Hematopoietic multipotent progenitor cell treated with erythropoietin and hydrocortisone succinate and interleukin-3 and kit ligand, for 4 days (in vitro differentiated cells): Measurements from ENCODE around the gene PLBD2.

Experiments
- DNase-seq: peaks from one replicate; pipeline ENCODE4 v3.0.0-alpha.2; 2015

PLBD2 gene

GRCh38 chr12:113371808-113372207 is 13.4 kb downstream of the PLBD2 start:
- no peak for DNase-seq

- no peak for DNase-seq
Observed at GRCh38 chr12:113372371-113372770, 14.0 kb downstream of the PLBD2 start.

GRCh38 chr12:113373440-113373839 is 15.1 kb downstream of the PLBD2 start:
- no peak for DNase-seq

- no peak for DNase-seq
Observed at GRCh38 chr12:113373969-113374368, 15.6 kb downstream of the PLBD2 start.

GRCh38 chr12:113374823-113375428 is 16.5 kb downstream of the PLBD2 start:
- DNase-seq, result no peak

GRCh38 chr12:113378291-113378690 is 19.9 kb downstream of the PLBD2 start:
- DNase-seq, result peak; percentile 62

- no peak for DNase-seq
Observed at GRCh38 chr12:113381220-113381619, 22.8 kb downstream of the PLBD2 start.

GRCh38 chr12:113382206-113382605 is 23.8 kb downstream of the PLBD2 start:
- DNase-seq, result no peak

GRCh38 chr12:113384778-113385177 is 26.4 kb downstream of the PLBD2 start:
- DNase-seq, result no peak

GRCh38 chr12:113385282-113385882 is 27.0 kb downstream of the PLBD2 start:
- DNase-seq, result no peak

- no peak for DNase-seq
Observed at GRCh38 chr12:113386866-113387566, 28.6 kb downstream of the PLBD2 start.

- no peak for DNase-seq
Observed at GRCh38 chr12:113387631-113388030, 29.2 kb downstream of the PLBD2 start.

- DNase-seq, result no peak
Observed at GRCh38 chr12:113388351-113388750, 30.0 kb downstream of the PLBD2 start.

- DNase-seq, result no peak
Observed at GRCh38 chr12:113390064-113391043, 32.0 kb downstream of the PLBD2 start.

GRCh38 chr12:113391145-113391544 is 32.8 kb downstream of the PLBD2 start:
- DNase-seq, result no peak

- DNase-seq, result no peak
Observed at GRCh38 chr12:113391650-113392337, 33.4 kb downstream of the PLBD2 start.

- DNase-seq, result no peak
Observed at GRCh38 chr12:113392520-113392919, 34.1 kb downstream of the PLBD2 start.

- DNase-seq, result peak; percentile 33
Observed at GRCh38 chr12:113392988-113393579, 34.7 kb downstream of the PLBD2 start.

GRCh38 chr12:113393749-113394148 is 35.4 kb downstream of the PLBD2 start:
- DNase-seq, result no peak

GRCh38 chr12:113395119-113395518 is 36.7 kb downstream of the PLBD2 start:
- no peak for DNase-seq

GRCh38 chr12:113396200-113396599 is 37.8 kb downstream of the PLBD2 start:
- no peak for DNase-seq
